IMR-90 (cell line): ENCODE measurements around the gene ANKH. TPM values are rescaled to one million over a fixed set of nuclear protein-coding genes. Genes with fewer than 3 reads are reported as not detected.

ENCODE experiments used
- ATAC-seq: fragments of 200-7000 bp; cut with Tn5 transposase; 2 replicates; pipeline ENCODE4 v1.9.1; 2020; ENCODE audit warnings: low read depth, mild to moderate bottlenecking, moderate library complexity
- BruUV-seq: library from RNA; stranded (reverse); fragments of 400-500 nt; replicated peaks from 2 replicates; lab custom pipeline; 2021; lab: Mats Ljungman, UMichigan
- CTCF ChIA-PET: fragments of 300-600 bp; formaldehyde crosslinking; extraction: SDS; loops from one replicate; lab custom pipeline; 2021; ENCODE audit warnings: antibody characterized with exemption; lab: Yijun Ruan, JAX
- POLR2A ChIA-PET: fragments of 300-600 bp; sonication (Branson Sonifier 250); formaldehyde crosslinking; loops from one replicate; lab custom pipeline; 2022; ENCODE audit warnings: antibody characterized with exemption; ENCODE audit not compliant: unreplicated experiment; lab: Charles Lee
- DNase-seq: peaks from one replicate; pipeline ENCODE4 v3.0.0; 2013
- H2AFZ ChIP-seq: replicated peaks from 2 replicates; pipeline ENCODE3; 2013; ENCODE audit warnings: low read length, mild to moderate bottlenecking; ENCODE audit not compliant: poor library complexity
- H2AK5ac ChIP-seq: 2 replicates; pipeline ENCODE4 v1.6.1; 2013; ENCODE audit warnings: low read depth, low read length, inconsistent platforms
- H2AK9ac ChIP-seq: replicated peaks from 2 replicates; pipeline ENCODE3; 2013; ENCODE audit warnings: mild to moderate bottlenecking, low read depth, low read length, moderate library complexity; ENCODE audit not compliant: poor library complexity
- H2BK120ac ChIP-seq: 2 replicates; pipeline ENCODE4 v1.6.1; 2013; ENCODE audit warnings: low read depth, low read length, inconsistent platforms
- H2BK15ac ChIP-seq: 3 replicates; pipeline ENCODE4 v1.6.1; 2013; ENCODE audit warnings: low read depth, low read length, inconsistent platforms
- H2BK20ac ChIP-seq: 2 replicates; pipeline ENCODE4 v1.6.1; 2013; ENCODE audit warnings: low read depth, mild to moderate bottlenecking, inconsistent platforms, low read length, moderate library complexity
- H2BK5ac ChIP-seq: 2 replicates; pipeline ENCODE4 v1.6.1; 2013; ENCODE audit warnings: mild to moderate bottlenecking, low read depth, low read length, inconsistent platforms; ENCODE audit not compliant: poor library complexity, severe bottlenecking
- H3K14ac ChIP-seq: replicated peaks from 2 replicates; pipeline ENCODE4 v1.6.1; 2013; ENCODE audit warnings: low read depth, low read length, inconsistent platforms
- H3K18ac ChIP-seq: 2 replicates; pipeline ENCODE4 v1.6.1; 2013; ENCODE audit warnings: low read depth, low read length, control low read depth
- H3K23ac ChIP-seq: 2 replicates; pipeline ENCODE4 v1.6.1; 2013; ENCODE audit warnings: low read depth, low read length, inconsistent platforms
- H3K27ac ChIP-seq: 2 replicates; pipeline ENCODE4 v1.5.1; 2013; ENCODE audit warnings: mild to moderate bottlenecking, control low read depth, low read length; ENCODE audit not compliant: insufficient read depth
- H3K27me3 ChIP-seq: 2 replicates; pipeline ENCODE4 v1.6.1; 2013; ENCODE audit warnings: low read length; ENCODE audit not compliant: control insufficient read depth, insufficient read depth
- H3K36me3 ChIP-seq: 2 replicates; pipeline ENCODE4 v1.6.1; 2013; ENCODE audit warnings: low read length, mixed read lengths; ENCODE audit not compliant: control insufficient read depth, insufficient read depth
- H3K4ac ChIP-seq: 2 replicates; pipeline ENCODE4 v1.6.1; 2013; ENCODE audit warnings: low read depth, low read length, inconsistent platforms
- H3K4me1 ChIP-seq: 2 replicates; pipeline ENCODE4 v1.6.1; 2013; ENCODE audit warnings: low read length, mixed read lengths; ENCODE audit not compliant: control insufficient read depth, insufficient read depth
- H3K4me2 ChIP-seq: 2 replicates; pipeline ENCODE4 v1.6.1; 2013; ENCODE audit warnings: low read depth, mild to moderate bottlenecking, control low read depth, low read length, moderate library complexity
- H3K4me3 ChIP-seq: 2 replicates; pipeline ENCODE4 v1.5.1; 2013; ENCODE audit warnings: low read depth, mild to moderate bottlenecking, control low read depth, low read length, moderate library complexity; ENCODE audit not compliant: insufficient read depth
- H3K56ac ChIP-seq: 2 replicates; pipeline ENCODE4 v1.6.1; 2013; ENCODE audit warnings: low read length, inconsistent platforms; ENCODE audit not compliant: insufficient read depth; ENCODE audit errors: extremely low read depth
- H3K79me1 ChIP-seq, 2 experiments: 2 replicates each; pipeline ENCODE4 v1.6.1; 2013; ENCODE audit warnings: low read length in 2 of 2, inconsistent platforms in 1 of 2, low read depth in 1 of 2
- H3K9ac ChIP-seq: 2 replicates; pipeline ENCODE4 v1.6.1; 2013; ENCODE audit warnings: low read depth, low read length, control low read depth
- H3K9me1 ChIP-seq: 2 replicates; pipeline ENCODE4 v1.6.1; 2013; ENCODE audit warnings: low read length, inconsistent platforms; ENCODE audit not compliant: insufficient read depth
- H3K9me3 ChIP-seq: 2 replicates; pipeline ENCODE4 v1.6.1; 2013; ENCODE audit warnings: low read length; ENCODE audit not compliant: control insufficient read depth, insufficient read depth
- H4K20me1 ChIP-seq: 2 replicates; pipeline ENCODE4 v1.6.1; 2013; ENCODE audit warnings: low read length, inconsistent platforms; ENCODE audit not compliant: insufficient read depth
- H4K5ac ChIP-seq: 2 replicates; pipeline ENCODE4 v1.6.1; 2013; ENCODE audit warnings: mild to moderate bottlenecking, low read depth, low read length, control low read depth
- H4K8ac ChIP-seq, 2 experiments: 2 replicates each; pipeline ENCODE4 v1.6.1; 2013; ENCODE audit warnings: low read depth in 2 of 2, low read length in 2 of 2, control low read depth in 1 of 2, inconsistent platforms in 1 of 2
- H4K91ac ChIP-seq: 2 replicates; pipeline ENCODE4 v1.6.1; 2013; ENCODE audit warnings: low read depth, low read length, inconsistent platforms; ENCODE audit not compliant: insufficient read depth
- BHLHE40 ChIP-seq: fragments of 150-350 bp; IDR thresholded peaks from 2 replicates; pipeline ENCODE4 v1.6.1; 2016; ENCODE audit warnings: mild to moderate bottlenecking, low read depth, low read length
- RFX5 ChIP-seq: IDR thresholded peaks from 2 replicates; pipeline ENCODE4 v1.8.0; 2012; ENCODE audit warnings: low read depth, mild to moderate bottlenecking, low read length, moderate library complexity
- WGBS, 2 experiments: methylation state at CpG; one replicate each; pipeline versions ENCODE4 v1.1.5 to v1.1.7; 2013; ENCODE audit warnings: missing lambda C conversion rate in 2 of 2; ENCODE audit not compliant: insufficient read length in 1 of 2; ENCODE audit errors: extremely low coverage in 2 of 2; 5-methylcytosine and 5-hydroxymethylcytosine counted together
- dilution Hi-C: fragments of 300-500 bp; cut with HindIII; formaldehyde crosslinking; loops from one replicate; pipeline ENCODE4 v1.14.3; 2018; ENCODE audit warnings: low sequenced_read_pairs; ENCODE audit not compliant: unreplicated experiment
- in situ Hi-C: fragments of 300-500 bp; cut with MboI; formaldehyde crosslinking; loops from 3 replicates; pipeline ENCODE4 v1.14.3; 2019; ENCODE audit warnings: low sequenced_read_pairs, inconsistent platforms, mixed read lengths
- intact Hi-C: fragments of 100-400 bp; cut with micrococcal nuclease; formaldehyde crosslinking; loops from 2 replicates; pipeline ENCODE4 v1.10.0; 2022
- polyA plus RNA-seq, 3 experiments: library from polyadenylated mRNA; depleted of rRNA; stranded (reverse); fragments of >200 nt; gene quantifications; 2 replicates each; pipeline ENCODE4 v1.2.3, GENCODE V29; 2012; ENCODE audit warnings: low replicate concordance in 1 of 3
- total RNA-seq: library from RNA; depleted of rRNA; stranded (reverse); fragments of >200 nt; gene quantifications from 2 replicates; pipeline ENCODE4 v1.2.3, GENCODE V29; 2012

Gene ANKH
- total and polyA plus RNA-seq, 2 of the 4 experiments (the other 2 are of a cell fraction): 5.2 to 17.2 TPM

DNA sequence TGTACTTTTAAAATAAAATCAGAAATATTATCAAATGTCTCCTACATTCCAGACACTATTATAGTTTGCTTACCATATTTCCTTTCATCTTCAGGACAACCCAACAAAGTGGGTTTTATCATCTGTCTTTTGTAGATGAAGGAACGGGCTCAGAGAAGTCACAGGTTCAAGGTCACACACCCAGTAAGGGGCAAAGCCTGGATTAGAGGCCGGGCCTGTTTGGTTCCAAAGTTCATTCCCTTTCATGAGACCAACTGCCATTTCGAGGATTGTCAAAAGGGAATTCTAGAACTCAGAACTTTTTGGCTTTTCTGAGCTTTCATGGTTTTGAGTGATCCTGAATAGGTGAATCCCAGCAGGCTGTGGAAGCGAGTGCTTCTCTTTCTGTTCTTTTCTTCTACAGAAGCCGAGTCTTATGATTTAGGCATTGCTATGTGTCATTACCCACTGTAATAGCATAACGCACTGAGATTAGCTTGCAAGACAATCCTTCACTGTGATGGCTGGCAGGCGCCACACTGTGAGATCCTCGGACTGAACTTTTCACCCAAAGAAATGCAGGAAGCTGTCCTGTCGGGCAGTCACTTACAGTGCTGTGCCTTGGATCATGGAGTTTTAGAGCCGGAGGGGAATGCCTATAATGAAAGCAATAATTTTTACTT is 43.8 kb upstream of the ANKH start:
- H3K27ac ChIP-seq: no peak overlapping the region
- in situ Hi-C loops: no loop called here

More for the DNA sequence above, 43.8 kb upstream of the ANKH start:
- Histone ChIP-seq H4K20me1 (no peaks in the 10 kb centered on the region), H4K5ac (no peak overlapping the region), H3K36me3 (no peaks in the 10 kb centered on the region), H2BK15ac (peak overlapping the region; percentile 38; the same call in 1 of the 3 replicates), H3K4me2 (no peak overlapping the region; the same call in 1 of the 2 replicates), H3K14ac (0 out of 2 replicates have a peak overlapping the region, but pooled peaks have one; percentile 29), H3K23ac (peak overlapping the region; percentile 74), H3K9ac (no peak overlapping the region), H3K18ac (peak overlapping the region; percentile 86; the same call in 1 of the 2 replicates), H3K27me3 (no peaks in the 10 kb centered on the region), H2BK120ac (peak overlapping the region; percentile 76), H4K8ac (0 out of 4 replicates have a peak overlapping the region, but pooled peaks of 1 of the 2 experiments have one; percentile 18), H4K91ac (peak overlapping the region; percentile 61), H3K4ac (peak overlapping the region; percentile 67), H2AK9ac (no peak overlapping the region), H3K4me3 (no peak overlapping the region), H2AK5ac (peak overlapping the region; percentile 30; the same call in 1 of the 2 replicates), H3K4me1 (peaks cover 15% of the 10 kb centered on the region), H2BK5ac (no peak overlapping the region), H3K9me3 (no peaks in the 10 kb centered on the region), H3K9me1 (peaks cover 2% of the 10 kb centered on the region; the same call in 1 of the 2 replicates), H3K56ac (no peak overlapping the region), H2AFZ (no peak overlapping the region), H2BK20ac (peak overlapping the region; percentile 38), H3K79me1 (no peaks in the 10 kb centered on the region)
- ATAC-seq: peak; percentile 26; the same call in 1 of the 2 replicates
- TF ChIP-seq BHLHE40: 0 out of 2 replicates have a peak, but pooled peaks have one; percentile 12
- no peak for TF ChIP-seq RFX5
- no TSS peak for BruUV-seq
- WGBS, 2 experiments: 56% methylated on average over 4 of the region's 10 CpGs; no CpG with 5 or more reads in 1 of the 2 experiments
- dilution Hi-C loops: no loop called here
- peak; percentile 51 for DNase-seq
- ChIA-PET POLR2A (no interaction called here), CTCF (interaction anchor here (0.5 kb wide), 1 partner anchor 108 kb away, joined by 5 read pairs; no protein-coding TSS in a partner anchor)
- intact Hi-C loops: loop anchor here (1.0 kb wide), 1 partner anchor 10 kb away; no protein-coding TSS in a partner anchor
